ENCODE data around the gene NNAT.

NNAT gene

GRCh38 chr20:37523911-37524700 is 3.1 kb downstream of the NNAT start:
- DNase-seq (ENCODE audit: low spot score in 2 of 2), result no peak
- in situ Hi-C loops (cut with MboI; ENCODE audit: low sequenced_read_pairs), result no loop called here
- Histone ChIP-seq H3K9me3 (peaks cover 3% of the 10 kb centered on the region; the same call in 1 of the 2 replicates), H3K27me3 (ENCODE audit: low read depth) (no peaks in the 10 kb centered on the region), H3K4me1 (peaks cover 12% of the 10 kb centered on the region), H3K36me3 (replicated peaks) (peaks cover 2% of the 10 kb centered on the region; the same call in 1 of the 2 replicates), H3K4me3 (no peak overlapping the region)

- Histone ChIP-seq H3K4me1 (peaks cover 12% of the 10 kb centered on the region), H3K4me3 (no peak overlapping the region), H3K9me3 (peaks cover 3% of the 10 kb centered on the region; the same call in 1 of the 2 replicates), H3K36me3 (replicated peaks) (peaks cover 2% of the 10 kb centered on the region; the same call in 1 of the 2 replicates), H3K27me3 (ENCODE audit: low read depth) (no peaks in the 10 kb centered on the region)
- no peak for DNase-seq (ENCODE audit: low spot score in 2 of 2)
- in situ Hi-C loops (cut with MboI; ENCODE audit: low sequenced_read_pairs), result loop anchor here (5.0 kb wide), 2 partner anchors 118 to 328 kb away; no protein-coding TSS in a partner anchor
Measured at GRCh38 chr20:37524859-37525708, 4.0 kb downstream of the NNAT start.

- peaks cover 12% of the 10 kb centered on the region for H3K4me1 ChIP-seq
- peaks cover 3% of the 10 kb centered on the region; the same call in 1 of the 2 replicates for H3K9me3 ChIP-seq
- H3K36me3 ChIP-seq (replicated peaks), result peaks cover 2% of the 10 kb centered on the region; the same call in 1 of the 2 replicates
- H3K4me3 ChIP-seq, result no peak overlapping the region
- H3K27me3 ChIP-seq (ENCODE audit: low read depth), result no peaks in the 10 kb centered on the region
- DNase-seq (ENCODE audit: low spot score in 2 of 2), result no peak
- in situ Hi-C loops (cut with MboI; ENCODE audit: low sequenced_read_pairs), result loop anchor here (5.0 kb wide), 2 partner anchors 119 to 329 kb away; no protein-coding TSS in a partner anchor
Measured at GRCh38 chr20:37525810-37526209, 4.8 kb downstream of the NNAT start.

GRCh38 chr20:37526238-37526838 is 5.3 kb downstream of the NNAT start:
- Histone ChIP-seq H3K27me3 (ENCODE audit: low read depth) (no peaks in the 10 kb centered on the region), H3K36me3 (replicated peaks) (no peaks in the 10 kb centered on the region; the same call in 1 of the 2 replicates), H3K4me1 (peaks cover 12% of the 10 kb centered on the region), H3K4me3 (peak overlapping the region; percentile 98), H3K9me3 (peaks cover 3% of the 10 kb centered on the region; the same call in 1 of the 2 replicates)
- in situ Hi-C loops (cut with MboI; ENCODE audit: low sequenced_read_pairs), result loop anchor here (5.0 kb wide), 2 partner anchors 119 to 329 kb away; no protein-coding TSS in a partner anchor
- peak; percentile 25 to 58 for DNase-seq (ENCODE audit: low spot score in 2 of 2)

GRCh38 chr20:37526839-37527637 is 6.0 kb downstream of the NNAT start:
- H3K4me3 ChIP-seq, result peak overlapping the region; percentile 98
- H3K27me3 ChIP-seq (ENCODE audit: low read depth), result no peaks in the 10 kb centered on the region
- H3K36me3 ChIP-seq (replicated peaks), result no peaks in the 10 kb centered on the region; the same call in 1 of the 2 replicates
- H3K4me1 ChIP-seq, result peaks cover 12% of the 10 kb centered on the region
- in situ Hi-C loops (cut with MboI; ENCODE audit: low sequenced_read_pairs), result loop anchor here (5.0 kb wide), 2 partner anchors 120 to 330 kb away; no protein-coding TSS in a partner anchor
- peaks cover 3% of the 10 kb centered on the region; the same call in 1 of the 2 replicates for H3K9me3 ChIP-seq
- DNase-seq (ENCODE audit: low spot score in 2 of 2), result peak in 1 of 2 experiments; percentile 37

- H3K36me3 ChIP-seq (replicated peaks), result no peaks in the 10 kb centered on the region; the same call in 1 of the 2 replicates
- peaks cover 12% of the 10 kb centered on the region for H3K4me1 ChIP-seq
- H3K9me3 ChIP-seq, result peaks cover 3% of the 10 kb centered on the region; the same call in 1 of the 2 replicates
- in situ Hi-C loops (cut with MboI; ENCODE audit: low sequenced_read_pairs), result loop anchor here (5.0 kb wide), 2 partner anchors 121 to 331 kb away; no protein-coding TSS in a partner anchor
- H3K4me3 ChIP-seq, result peak within 1 kb of the TSS; percentile 98
- no peaks in the 10 kb centered on the region for H3K27me3 ChIP-seq (ENCODE audit: low read depth)
- DNase-seq (ENCODE audit: low spot score in 2 of 2), result peak; percentile 79 to 94
Measured at GRCh38 chr20:37527638-37528445, 6.8 kb downstream of the NNAT start, which contains the start of gene BLCAP. Gene BLCAP, minus strand, starts transcription at chr20:37527876. Its CDS starts 8,702 bp downstream, at chr20:37519174.

GRCh38 chr20:37528446-37529213 is 7.6 kb downstream of the NNAT start:
- Histone ChIP-seq H3K4me3 (peak overlapping the region; percentile 98), H3K9me3 (peaks cover 3% of the 10 kb centered on the region; the same call in 1 of the 2 replicates), H3K4me1 (peaks cover 12% of the 10 kb centered on the region), H3K36me3 (replicated peaks) (no peaks in the 10 kb centered on the region; the same call in 1 of the 2 replicates), H3K27me3 (ENCODE audit: low read depth) (no peaks in the 10 kb centered on the region)
- peak in 1 of 2 experiments; percentile 6 for DNase-seq (ENCODE audit: low spot score in 2 of 2)
- in situ Hi-C loops (cut with MboI; ENCODE audit: low sequenced_read_pairs), result loop anchor here (5.0 kb wide), 2 partner anchors 121 to 331 kb away; no protein-coding TSS in a partner anchor

- Histone ChIP-seq H3K4me3 (no peak overlapping the region; the same call in 1 of the 2 replicates), H3K9me3 (peaks cover 3% of the 10 kb centered on the region; the same call in 1 of the 2 replicates), H3K27me3 (ENCODE audit: low read depth) (no peaks in the 10 kb centered on the region), H3K4me1 (peaks cover 12% of the 10 kb centered on the region), H3K36me3 (replicated peaks) (no peaks in the 10 kb centered on the region; the same call in 1 of the 2 replicates)
- in situ Hi-C loops (cut with MboI; ENCODE audit: low sequenced_read_pairs), result loop anchor here (5.0 kb wide), 2 partner anchors 122 to 332 kb away; no protein-coding TSS in a partner anchor
- DNase-seq (ENCODE audit: low spot score in 2 of 2), result peak in 1 of 2 experiments; percentile 3
Measured at GRCh38 chr20:37529214-37529967, 8.3 kb downstream of the NNAT start.

- DNase-seq (ENCODE audit: low spot score in 2 of 2), result peak in 1 of 2 experiments; percentile 4
- H3K4me1 ChIP-seq, result peaks cover 12% of the 10 kb centered on the region
- no peak overlapping the region for H3K4me3 ChIP-seq
- in situ Hi-C loops (cut with MboI; ENCODE audit: low sequenced_read_pairs), result loop anchor here (5.0 kb wide), 3 partner anchors 123 to 333 kb away; no protein-coding TSS in a partner anchor
- H3K36me3 ChIP-seq (replicated peaks), result no peaks in the 10 kb centered on the region; the same call in 1 of the 2 replicates
- H3K27me3 ChIP-seq (ENCODE audit: low read depth), result no peaks in the 10 kb centered on the region
- H3K9me3 ChIP-seq, result peaks cover 3% of the 10 kb centered on the region; the same call in 1 of the 2 replicates
Measured at GRCh38 chr20:37529968-37530600, 9.0 kb downstream of the NNAT start.

GRCh38 chr20:37530696-37531095 is 9.6 kb downstream of the NNAT start:
- DNase-seq (ENCODE audit: low spot score in 2 of 2), result no peak
- Histone ChIP-seq H3K4me3 (no peak overlapping the region), H3K27me3 (ENCODE audit: low read depth) (no peaks in the 10 kb centered on the region), H3K36me3 (replicated peaks) (no peaks in the 10 kb centered on the region; the same call in 1 of the 2 replicates), H3K9me3 (peaks cover 3% of the 10 kb centered on the region; the same call in 1 of the 2 replicates), H3K4me1 (peaks cover 11% of the 10 kb centered on the region)
- in situ Hi-C loops (cut with MboI; ENCODE audit: low sequenced_read_pairs), result loop anchor here (5.0 kb wide), 1 partner anchor 258 kb away; no protein-coding TSS in a partner anchor

Measured in HAP-1 (cell line).